GM12875 (cell line): ENCODE results near the gene ISYNA1.

Source experiments
- H3K4me3 ChIP-seq: one replicate; pipeline ENCODE4 v1.5.1; 2011; ENCODE audit warnings: low read depth, low read length, control low read depth
- TF ChIP-seq, protein P1 (sequence below): IDR thresholded peaks from 2 replicates; pipeline ENCODE4 v1.5.1; 2011; ENCODE audit warnings: low read depth, mild to moderate bottlenecking, control low read depth, inconsistent platforms, low read length, moderate library complexity, borderline replicate concordance; ENCODE audit not compliant: insufficient read depth

The ISYNA1 gene

DNA sequence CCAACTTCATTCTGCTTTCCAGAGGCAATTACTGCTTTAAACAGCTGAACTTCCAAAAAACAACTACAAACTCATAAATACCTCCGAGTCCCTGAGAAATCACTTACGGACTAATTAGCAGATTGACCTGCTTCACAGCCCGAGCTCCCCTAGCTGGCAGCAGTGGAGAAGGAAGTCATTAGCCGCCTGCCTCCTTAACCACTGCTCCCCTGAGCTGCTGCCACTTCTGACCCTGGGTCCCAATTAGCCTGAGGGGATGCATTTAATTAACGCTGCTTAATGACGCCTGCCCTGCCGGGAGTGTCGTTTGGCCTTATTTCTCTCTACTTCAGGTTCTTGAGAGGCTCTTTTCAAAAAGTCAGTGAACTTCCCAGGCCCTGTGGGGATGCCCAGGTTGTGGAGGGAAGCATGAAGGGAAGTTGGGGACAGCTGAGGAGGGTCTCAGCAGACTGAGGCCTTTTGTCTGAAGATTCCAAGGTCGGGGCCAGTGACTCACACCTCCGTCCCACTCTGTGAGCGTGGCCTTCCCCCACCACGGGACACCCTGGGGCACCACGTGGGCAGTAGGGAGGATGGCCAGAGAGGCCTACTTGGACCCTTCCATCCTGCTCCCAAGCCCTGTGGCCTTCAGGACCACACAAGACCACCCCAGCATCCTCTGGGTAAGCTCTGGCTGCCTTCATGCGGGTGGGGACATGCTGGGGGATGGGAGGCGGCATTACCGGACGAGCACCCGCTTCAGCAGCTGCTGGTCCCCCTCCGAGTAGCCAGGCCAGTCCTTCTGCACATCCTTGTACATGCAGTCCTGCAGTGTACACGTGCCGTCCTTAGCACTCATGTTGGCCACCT is 19.8 kb upstream of the ISYNA1 start:
- H3K4me3 ChIP-seq = no peak overlapping the region
- TF ChIP-seq, protein P1, sequence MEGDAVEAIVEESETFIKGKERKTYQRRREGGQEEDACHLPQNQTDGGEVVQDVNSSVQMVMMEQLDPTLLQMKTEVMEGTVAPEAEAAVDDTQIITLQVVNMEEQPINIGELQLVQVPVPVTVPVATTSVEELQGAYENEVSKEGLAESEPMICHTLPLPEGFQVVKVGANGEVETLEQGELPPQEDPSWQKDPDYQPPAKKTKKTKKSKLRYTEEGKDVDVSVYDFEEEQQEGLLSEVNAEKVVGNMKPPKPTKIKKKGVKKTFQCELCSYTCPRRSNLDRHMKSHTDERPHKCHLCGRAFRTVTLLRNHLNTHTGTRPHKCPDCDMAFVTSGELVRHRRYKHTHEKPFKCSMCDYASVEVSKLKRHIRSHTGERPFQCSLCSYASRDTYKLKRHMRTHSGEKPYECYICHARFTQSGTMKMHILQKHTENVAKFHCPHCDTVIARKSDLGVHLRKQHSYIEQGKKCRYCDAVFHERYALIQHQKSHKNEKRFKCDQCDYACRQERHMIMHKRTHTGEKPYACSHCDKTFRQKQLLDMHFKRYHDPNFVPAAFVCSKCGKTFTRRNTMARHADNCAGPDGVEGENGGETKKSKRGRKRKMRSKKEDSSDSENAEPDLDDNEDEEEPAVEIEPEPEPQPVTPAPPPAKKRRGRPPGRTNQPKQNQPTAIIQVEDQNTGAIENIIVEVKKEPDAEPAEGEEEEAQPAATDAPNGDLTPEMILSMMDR = no peak

DNA sequence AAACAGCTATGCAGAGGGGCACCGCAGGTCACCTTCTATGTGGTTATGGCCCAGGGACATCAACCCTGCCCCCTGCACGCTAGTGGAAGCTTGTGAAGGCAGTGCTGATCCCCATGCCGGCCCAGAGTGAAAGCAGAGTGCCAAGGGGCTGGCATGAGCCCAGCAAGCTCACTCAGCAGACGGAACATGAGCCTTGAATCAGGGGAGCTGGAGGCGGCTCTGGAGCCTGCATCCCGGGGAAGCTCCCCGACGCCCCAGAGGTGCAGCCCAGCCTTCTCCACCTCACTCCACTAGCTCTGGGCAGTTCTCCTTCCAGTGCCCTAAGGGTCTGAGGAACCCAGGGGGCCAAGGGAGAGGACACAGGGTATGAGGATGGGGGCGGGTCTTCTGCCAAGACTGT is 19.0 kb upstream of the ISYNA1 start:
- H3K4me3 ChIP-seq = no peak overlapping the region
- TF ChIP-seq, protein P1 = no peak

DNA sequence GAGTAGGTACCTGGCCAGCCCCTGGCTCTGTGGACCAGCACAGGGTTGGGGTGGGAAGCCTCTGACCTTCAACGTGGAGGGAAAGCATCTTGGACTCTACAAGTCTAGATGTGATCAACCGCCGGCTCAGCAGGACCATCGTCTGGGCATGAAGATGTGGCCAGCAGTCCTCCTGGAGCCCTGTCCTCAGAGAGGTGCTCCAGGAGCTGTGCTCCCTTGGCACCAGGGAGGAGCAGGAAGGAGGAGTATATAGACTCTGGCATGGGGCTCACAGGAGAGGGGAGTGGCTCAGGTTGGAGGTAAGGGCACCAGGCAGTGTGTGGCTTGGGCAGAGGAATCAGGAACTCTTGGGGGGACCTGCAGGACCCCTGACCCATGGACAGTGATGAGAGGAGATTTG is 18.3 kb upstream of the ISYNA1 start:
- TF ChIP-seq, protein P1 = no peak

DNA sequence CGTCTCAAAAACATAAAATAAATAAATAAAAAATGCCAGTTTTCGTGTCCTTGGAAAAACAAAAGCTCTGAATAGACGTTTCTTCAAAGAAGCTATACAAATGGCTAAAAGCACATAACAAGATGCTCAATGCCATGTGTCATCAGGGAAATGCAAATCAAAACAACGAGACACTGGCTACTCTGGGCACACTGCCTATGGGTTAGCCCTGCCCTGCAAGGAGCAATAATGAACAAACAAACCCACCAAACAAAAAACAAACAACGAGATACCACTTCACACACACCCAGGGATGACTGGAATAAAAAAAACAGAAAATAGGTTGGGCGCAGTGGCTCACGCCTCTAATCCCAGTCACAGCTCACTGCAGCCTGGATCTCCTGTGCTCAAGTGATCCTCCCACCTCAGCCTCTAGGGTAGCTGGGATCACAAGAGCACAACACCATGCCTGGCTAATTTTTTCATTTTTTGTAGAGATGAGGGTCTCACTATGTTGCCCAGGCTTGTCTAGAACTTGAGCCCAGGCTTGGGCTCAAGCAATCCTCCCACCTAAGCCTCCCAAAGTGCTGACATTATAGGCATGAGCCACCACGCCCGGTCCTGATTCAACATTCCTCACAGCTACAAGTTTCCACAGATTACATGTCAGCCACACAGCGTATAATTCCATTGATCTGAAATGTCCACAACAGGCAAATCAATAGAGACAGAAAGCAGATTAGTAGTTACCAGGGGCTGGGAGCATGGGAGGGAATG is 15.5 kb upstream of the ISYNA1 start:
- no peak overlapping the region for H3K4me3 ChIP-seq
- TF ChIP-seq, protein P1 = no peak

More for the DNA sequence above, 18.3 kb upstream of the ISYNA1 start:
- no peak overlapping the region for H3K4me3 ChIP-seq

DNA sequence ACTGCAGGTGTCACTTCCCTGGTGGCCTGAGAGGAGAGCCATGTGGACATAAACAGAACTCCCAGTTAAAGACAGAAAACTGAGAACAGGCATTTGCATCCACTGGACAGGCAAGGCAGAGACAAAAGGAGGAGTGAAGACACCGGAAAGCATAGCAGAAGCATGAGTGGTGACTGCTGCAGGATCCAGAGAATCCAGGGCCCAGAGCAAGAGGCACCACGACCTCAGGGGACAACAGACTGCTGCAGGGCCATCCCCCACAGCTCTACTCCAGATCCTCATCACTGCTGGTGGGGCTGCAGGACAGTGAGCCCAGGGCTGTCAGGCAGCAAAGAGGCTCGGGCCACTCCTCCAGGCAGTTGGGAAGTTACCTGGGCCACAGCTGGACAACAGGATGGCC is 14.5 kb upstream of the ISYNA1 start:
- TF ChIP-seq, protein P1 = no peak
- H3K4me3 ChIP-seq = no peak overlapping the region

DNA sequence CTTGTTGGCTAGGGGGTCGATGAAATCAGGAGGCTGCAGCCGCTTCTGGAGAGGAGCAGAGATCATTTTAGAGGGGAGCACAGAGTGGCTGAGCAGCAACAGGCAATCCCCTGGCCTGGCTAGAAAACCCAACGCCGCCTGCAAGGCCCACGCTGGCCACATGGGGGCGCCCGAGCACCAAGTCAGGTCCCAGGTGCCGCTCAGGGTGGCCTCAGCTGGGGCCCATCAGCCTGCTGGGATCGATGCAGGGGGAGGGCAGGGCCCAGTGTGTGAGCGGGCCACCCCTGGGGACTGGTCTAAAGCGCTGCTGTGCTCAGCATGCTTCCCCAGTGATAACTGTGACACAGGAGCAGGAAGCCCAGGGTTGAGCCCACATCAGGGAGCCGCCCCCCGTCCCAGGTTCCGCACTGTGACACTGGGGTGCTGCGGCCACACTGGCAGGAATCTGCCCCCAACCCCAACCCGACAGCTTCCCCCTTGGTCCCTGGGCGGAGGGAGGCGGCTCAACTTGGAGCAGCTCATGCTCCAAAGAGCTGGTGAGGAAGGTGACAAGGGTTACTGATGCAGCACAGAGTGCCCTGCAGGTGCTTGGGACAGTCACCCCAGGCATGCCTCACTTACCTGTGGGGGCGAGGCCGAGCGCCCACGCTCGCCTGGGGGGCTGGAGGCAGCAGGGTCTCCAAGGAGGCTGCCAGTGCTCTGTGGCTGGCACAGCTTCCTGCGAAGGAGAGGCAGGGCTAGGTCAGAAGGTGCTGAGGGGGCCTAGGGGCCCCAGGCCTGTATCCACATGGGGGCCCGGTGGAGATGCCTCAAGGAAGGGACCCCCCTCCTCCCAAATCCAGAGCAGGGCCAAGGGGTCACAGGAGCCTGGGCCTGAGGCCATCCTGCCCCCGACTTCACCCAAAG is 13.3 kb upstream of the ISYNA1 start:
- TF ChIP-seq, protein P1 = peak; percentile 99
- no peak overlapping the region for H3K4me3 ChIP-seq
